RPMI8226 (cell line): ENCODE measurements around the gene PARD6G.
A peak's percentile ranks its signal among the peaks of the same experiment; 100 is the strongest.

Experiments
- DNase-seq: peaks from one replicate; pipeline ENCODE4 v3.0.0-alpha.2; 2015

Gene PARD6G

GRCh38 chr18:80247393-80247841 is at the start of gene PARD6G:
Gene PARD6G, minus strand, starts transcription at chr18:80247514. Its CDS starts 166 bp downstream, at chr18:80247348.
- DNase-seq = peak; percentile 80

GRCh38 chr18:80262241-80263033 is 15.1 kb upstream of the PARD6G start:
- peak; percentile 49 for DNase-seq

GRCh38 chr18:80259610-80260009 is 12.3 kb upstream of the PARD6G start:
- DNase-seq = no peak

GRCh38 chr18:80258640-80259039 is 11.3 kb upstream of the PARD6G start:
- no peak for DNase-seq

- peak; percentile 76 for DNase-seq
Measured at GRCh38 chr18:80257579-80258543, 10.5 kb upstream of the PARD6G start.

- no peak for DNase-seq
Measured at GRCh38 chr18:80254971-80255500, 7.7 kb upstream of the PARD6G start.

GRCh38 chr18:80253871-80254492 is 6.7 kb upstream of the PARD6G start:
- DNase-seq = no peak

- no peak for DNase-seq
Measured at GRCh38 chr18:80253236-80253635, 5.9 kb upstream of the PARD6G start.

- DNase-seq = no peak
Measured at GRCh38 chr18:80252136-80252535, 4.8 kb upstream of the PARD6G start.

GRCh38 chr18:80251700-80252099 is 4.4 kb upstream of the PARD6G start:
- no peak for DNase-seq

- no peak for DNase-seq
Measured at GRCh38 chr18:80250740-80251364, 3.5 kb upstream of the PARD6G start.

- DNase-seq = no peak
Measured at GRCh38 chr18:80249217-80250093, 2.1 kb upstream of the PARD6G start.

- DNase-seq = no peak
Measured at GRCh38 chr18:80246445-80247392, 595 bp downstream of the PARD6G start.

GRCh38 chr18:80245781-80246444 is 1.4 kb downstream of the PARD6G start:
- no peak for DNase-seq

GRCh38 chr18:80244956-80245730 is 2.2 kb downstream of the PARD6G start:
- DNase-seq = no peak

- no peak for DNase-seq
Measured at GRCh38 chr18:80244167-80244566, 3.1 kb downstream of the PARD6G start.

GRCh38 chr18:80243204-80243603 is 4.1 kb downstream of the PARD6G start:
- no peak for DNase-seq

GRCh38 chr18:80241919-80242777 is 5.2 kb downstream of the PARD6G start:
- DNase-seq = no peak
